Measurements from ENCODE around the gene TRPM4.

- TF ChIP-seq CTCF (IDR thresholded peaks at IDR 0.05), result no peak
- no peak for TF ChIP-seq POLR2A (IDR thresholded peaks at IDR 0.05)
These were observed 86.7 kb downstream of the TRPM4 start for GRCh38 chr19:49244256-49244655.

All from Peyer's patch (tissue), 4 donors.